HCT116 (cell line): ENCODE measurements around the gene PRPF8.

Source experiments
- EGR1 ChIP-seq: IDR thresholded peaks from 2 replicates; pipeline ENCODE4 v1.6.1; 2012; ENCODE audit warnings: low read depth
- SP1 ChIP-seq: IDR thresholded peaks from 2 replicates; pipeline ENCODE4 v1.6.1; 2012; ENCODE audit warnings: low read depth
- SRF ChIP-seq: IDR thresholded peaks from 2 replicates; pipeline ENCODE4 v1.6.1; 2012; ENCODE audit warnings: low read depth
- TF ChIP-seq, protein P1 (sequence below): IDR thresholded peaks from 2 replicates; pipeline ENCODE4 v1.6.1; 2012; ENCODE audit warnings: low read depth
- TF ChIP-seq, protein P2 (sequence below), 3 experiments: fragments of 200-600 bp in 1 of 3; sonication (generic) in 1 of 3; IDR thresholded peaks in 2 of 3; conservative IDR thresholded peaks in 1 of 3; 2 replicates each; pipeline ENCODE4 v1.5.1; 2012 to 2017; ENCODE audit warnings: low read depth in 2 of 3, low read length in 2 of 3, antibody characterized with exemption in 1 of 3, borderline replicate concordance in 1 of 3, control low read depth in 1 of 3, mild to moderate bottlenecking in 1 of 3, mixed read lengths in 1 of 3, mixed run types in 1 of 3, moderate library complexity in 1 of 3; ENCODE audit not compliant: insufficient read depth in 1 of 3

DNA sequence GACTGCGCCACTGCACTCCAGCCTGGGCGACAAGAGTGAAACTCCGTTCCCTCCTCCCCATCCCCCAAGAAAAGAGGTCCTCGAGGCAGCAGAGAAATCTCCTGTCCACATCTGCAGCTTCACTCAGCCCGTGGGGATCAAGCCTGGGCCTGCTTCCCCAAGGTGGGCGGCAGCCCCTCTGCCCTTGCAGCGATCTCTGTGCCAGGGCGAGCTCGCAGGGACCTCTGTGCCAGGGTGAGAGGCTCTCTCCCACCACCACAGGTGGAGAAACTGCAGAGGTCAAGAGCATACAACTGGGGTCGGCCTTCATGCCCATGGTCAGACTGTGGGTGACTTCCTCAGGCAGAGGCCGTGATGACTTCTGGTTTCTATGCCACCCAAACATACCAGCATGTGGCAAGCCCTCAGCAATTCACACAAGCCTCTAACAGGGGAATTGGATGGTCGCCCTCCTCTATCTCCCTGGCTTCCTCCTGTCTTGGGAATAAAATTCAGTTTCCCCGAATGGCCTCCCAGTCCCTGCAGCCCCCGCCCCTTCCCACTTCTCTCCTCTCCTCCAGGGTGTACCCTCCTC, 61.5 kb downstream of the PRPF8 start:
- TF ChIP-seq, protein P1, sequence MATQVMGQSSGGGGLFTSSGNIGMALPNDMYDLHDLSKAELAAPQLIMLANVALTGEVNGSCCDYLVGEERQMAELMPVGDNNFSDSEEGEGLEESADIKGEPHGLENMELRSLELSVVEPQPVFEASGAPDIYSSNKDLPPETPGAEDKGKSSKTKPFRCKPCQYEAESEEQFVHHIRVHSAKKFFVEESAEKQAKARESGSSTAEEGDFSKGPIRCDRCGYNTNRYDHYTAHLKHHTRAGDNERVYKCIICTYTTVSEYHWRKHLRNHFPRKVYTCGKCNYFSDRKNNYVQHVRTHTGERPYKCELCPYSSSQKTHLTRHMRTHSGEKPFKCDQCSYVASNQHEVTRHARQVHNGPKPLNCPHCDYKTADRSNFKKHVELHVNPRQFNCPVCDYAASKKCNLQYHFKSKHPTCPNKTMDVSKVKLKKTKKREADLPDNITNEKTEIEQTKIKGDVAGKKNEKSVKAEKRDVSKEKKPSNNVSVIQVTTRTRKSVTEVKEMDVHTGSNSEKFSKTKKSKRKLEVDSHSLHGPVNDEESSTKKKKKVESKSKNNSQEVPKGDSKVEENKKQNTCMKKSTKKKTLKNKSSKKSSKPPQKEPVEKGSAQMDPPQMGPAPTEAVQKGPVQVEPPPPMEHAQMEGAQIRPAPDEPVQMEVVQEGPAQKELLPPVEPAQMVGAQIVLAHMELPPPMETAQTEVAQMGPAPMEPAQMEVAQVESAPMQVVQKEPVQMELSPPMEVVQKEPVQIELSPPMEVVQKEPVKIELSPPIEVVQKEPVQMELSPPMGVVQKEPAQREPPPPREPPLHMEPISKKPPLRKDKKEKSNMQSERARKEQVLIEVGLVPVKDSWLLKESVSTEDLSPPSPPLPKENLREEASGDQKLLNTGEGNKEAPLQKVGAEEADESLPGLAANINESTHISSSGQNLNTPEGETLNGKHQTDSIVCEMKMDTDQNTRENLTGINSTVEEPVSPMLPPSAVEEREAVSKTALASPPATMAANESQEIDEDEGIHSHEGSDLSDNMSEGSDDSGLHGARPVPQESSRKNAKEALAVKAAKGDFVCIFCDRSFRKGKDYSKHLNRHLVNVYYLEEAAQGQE, result no peak
- TF ChIP-seq, protein P2, sequence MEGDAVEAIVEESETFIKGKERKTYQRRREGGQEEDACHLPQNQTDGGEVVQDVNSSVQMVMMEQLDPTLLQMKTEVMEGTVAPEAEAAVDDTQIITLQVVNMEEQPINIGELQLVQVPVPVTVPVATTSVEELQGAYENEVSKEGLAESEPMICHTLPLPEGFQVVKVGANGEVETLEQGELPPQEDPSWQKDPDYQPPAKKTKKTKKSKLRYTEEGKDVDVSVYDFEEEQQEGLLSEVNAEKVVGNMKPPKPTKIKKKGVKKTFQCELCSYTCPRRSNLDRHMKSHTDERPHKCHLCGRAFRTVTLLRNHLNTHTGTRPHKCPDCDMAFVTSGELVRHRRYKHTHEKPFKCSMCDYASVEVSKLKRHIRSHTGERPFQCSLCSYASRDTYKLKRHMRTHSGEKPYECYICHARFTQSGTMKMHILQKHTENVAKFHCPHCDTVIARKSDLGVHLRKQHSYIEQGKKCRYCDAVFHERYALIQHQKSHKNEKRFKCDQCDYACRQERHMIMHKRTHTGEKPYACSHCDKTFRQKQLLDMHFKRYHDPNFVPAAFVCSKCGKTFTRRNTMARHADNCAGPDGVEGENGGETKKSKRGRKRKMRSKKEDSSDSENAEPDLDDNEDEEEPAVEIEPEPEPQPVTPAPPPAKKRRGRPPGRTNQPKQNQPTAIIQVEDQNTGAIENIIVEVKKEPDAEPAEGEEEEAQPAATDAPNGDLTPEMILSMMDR (IDR thresholded peaks at IDR 0.05 in 2 of 3, conservative IDR thresholded peaks at IDR 0.05 in 1 of 3; ENCODE audit: borderline replicate concordance in 1 of 3, insufficient read depth in 1 of 3, low read depth in 2 of 3, low read length in 2 of 3), result no peak
- TF ChIP-seq SP1 (no peak), EGR1 (no peak), SRF (no peak)
